SK-N-SH (cell line): ENCODE measurements around the gene PRRC2B. TPM values are rescaled to one million over a fixed set of nuclear protein-coding genes. Genes with fewer than 3 reads are reported as not detected.

Experiments
- CTCF ChIA-PET: fragments of 300-600, 350-600 bp; formaldehyde crosslinking; extraction: SDS; loops from one replicate; lab custom pipeline; 2021; lab: Yijun Ruan, JAX
- POLR2A ChIA-PET: fragments of 350-600 bp; sonication (Branson Sonifier 250); formaldehyde crosslinking; extraction: SDS; loops from one replicate; lab custom pipeline; 2020; ENCODE audit warnings: antibody characterized with exemption, inconsistent platforms; lab: Yijun Ruan, JAX
- DNase-seq: peaks from one replicate; pipeline ENCODE4 v3.0.0; 2012
- H2AFZ ChIP-seq: fragments of 200-600 bp; sonication (generic); 2 replicates; pipeline ENCODE4 v1.8.1; 2016; ENCODE audit warnings: antibody characterized with exemption, mild to moderate bottlenecking, low read depth
- H3F3A ChIP-seq: fragments of 200-600 bp; sonication (generic); replicated peaks from 2 replicates; pipeline ENCODE3; 2016; ENCODE audit warnings: antibody characterized with exemption, mild to moderate bottlenecking; ENCODE audit not compliant: insufficient read depth
- H3K27ac ChIP-seq, 2 experiments: fragments of 200-500 bp in 1 of 2; fragments of 200-600 bp in 1 of 2; sonication (Bioruptor generic) in 1 of 2; sonication (generic), shearing (Covaris generic) in 1 of 2; 2 replicates each; pipeline versions ENCODE4 v1.5.1 to v1.6.1; 2014 to 2016; ENCODE audit warnings: low read depth in 2 of 2, inconsistent platforms in 1 of 2, low read length in 1 of 2, mild to moderate bottlenecking in 1 of 2, mixed read lengths in 1 of 2
- H3K27me3 ChIP-seq: fragments of 200-600 bp; sonication (generic), shearing (Covaris generic); 2 replicates; pipeline ENCODE4 v1.6.1; 2016; ENCODE audit warnings: mixed run types; ENCODE audit not compliant: insufficient read depth
- H3K36me3 ChIP-seq, 2 experiments: fragments of 200-500 bp in 1 of 2; fragments of 200-600 bp in 1 of 2; sonication (Bioruptor generic) in 1 of 2; sonication (generic) in 1 of 2; replicated peaks in 1 of 2; 2 replicates each; pipeline versions ENCODE3 to v1.5.1; 2014 to 2016; ENCODE audit warnings: low read length in 1 of 2, mild to moderate bottlenecking in 1 of 2; ENCODE audit not compliant: insufficient read depth in 2 of 2, control insufficient read depth in 1 of 2
- H3K4me1 ChIP-seq, 2 experiments: fragments of 200-500 bp in 1 of 2; fragments of 200-600 bp in 1 of 2; sonication (Bioruptor generic) in 1 of 2; sonication (generic), shearing (Covaris generic) in 1 of 2; 2 replicates each; pipeline versions ENCODE4 v1.5.1 to v1.6.1; 2014 to 2016; ENCODE audit warnings: low read depth in 1 of 2, low read length in 1 of 2, mixed run types in 1 of 2; ENCODE audit not compliant: insufficient read depth in 2 of 2, control insufficient read depth in 1 of 2
- H3K4me2 ChIP-seq: fragments of 200-600 bp; sonication (generic), shearing (Covaris generic); 2 replicates; pipeline ENCODE4 v1.6.1; 2017; ENCODE audit warnings: mixed run types
- H3K4me3 ChIP-seq, 2 experiments: fragments of 200-500 bp in 1 of 2; fragments of 200-600 bp in 1 of 2; sonication (Bioruptor generic) in 1 of 2; sonication (generic), shearing (Covaris generic) in 1 of 2; 2 replicates each; pipeline versions ENCODE4 v1.5.1 to v1.8.1; 2014 to 2016; ENCODE audit warnings: low read depth in 2 of 2, inconsistent platforms in 1 of 2, low read length in 1 of 2, mild to moderate bottlenecking in 1 of 2, mixed read lengths in 1 of 2, moderate library complexity in 1 of 2
- H3K79me2 ChIP-seq: fragments of 200-600 bp; sonication (generic); 2 replicates; pipeline ENCODE4 v1.8.1; 2017; ENCODE audit warnings: mild to moderate bottlenecking; ENCODE audit not compliant: insufficient read depth
- H3K9ac ChIP-seq: fragments of 200-600 bp; sonication (generic); 2 replicates; pipeline ENCODE4 v1.6.1; 2017; ENCODE audit warnings: mixed run types
- H3K9me2 ChIP-seq: fragments of 200-600 bp; sonication (generic); 2 replicates; pipeline ENCODE4 v1.6.1; 2017; ENCODE audit warnings: mixed run types
- H3K9me3 ChIP-seq: fragments of 200-600 bp; sonication (generic); 2 replicates; pipeline ENCODE4 v1.6.1; 2017; ENCODE audit warnings: mixed run types, mild to moderate bottlenecking, moderate library complexity
- H4K20me1 ChIP-seq: fragments of 200-600 bp; sonication (generic); 2 replicates; pipeline ENCODE4 v1.6.1; 2017; ENCODE audit warnings: mild to moderate bottlenecking, mixed run types; ENCODE audit not compliant: insufficient read depth
- CHD2 ChIP-seq: fragments of 150-350 bp; IDR thresholded peaks from 2 replicates; pipeline ENCODE4 v1.6.1; 2018; ENCODE audit warnings: low read length; ENCODE audit not compliant: partially characterized antibody
- CTCF ChIP-seq: fragments of 200-600 bp; sonication (generic); IDR thresholded peaks from 2 replicates; pipeline ENCODE4 v1.6.1; 2017; ENCODE audit warnings: antibody characterized with exemption, mild to moderate bottlenecking, moderate library complexity
- EP300 ChIP-seq, 2 experiments: IDR thresholded peaks; 2 replicates each; pipeline versions ENCODE4 v1.4.0 to v1.6.1; 2012; ENCODE audit warnings: borderline replicate concordance in 1 of 2, low read depth in 1 of 2, low read length in 1 of 2
- FOSL2 ChIP-seq: IDR thresholded peaks from 2 replicates; pipeline ENCODE4 v1.4.0; 2012; ENCODE audit warnings: low read depth, mild to moderate bottlenecking, moderate library complexity, borderline replicate concordance
- FOXJ3 ChIP-seq: sonication (generic); formaldehyde crosslinking; IDR thresholded peaks from 2 replicates; pipeline ENCODE4 v1.5.1; 2020; ENCODE audit warnings: mild to moderate bottlenecking, missing genetic modification reagents
- FOXM1 ChIP-seq: IDR thresholded peaks from 2 replicates; pipeline ENCODE4 v1.4.0; 2012; ENCODE audit warnings: low read depth, mild to moderate bottlenecking
- GATA2 ChIP-seq: sonication (generic); formaldehyde crosslinking; IDR thresholded peaks from 2 replicates; pipeline ENCODE4 v1.5.0; 2020; ENCODE audit warnings: mild to moderate bottlenecking, missing genetic modification reagents
- MAX ChIP-seq: IDR thresholded peaks from 2 replicates; pipeline ENCODE4 v1.4.0; 2012; ENCODE audit warnings: low read depth
- MEF2A ChIP-seq: IDR thresholded peaks from 2 replicates; pipeline ENCODE4 v1.4.0; 2012; ENCODE audit warnings: low read depth, borderline replicate concordance
- MXI1 ChIP-seq: IDR thresholded peaks from 2 replicates; pipeline ENCODE4 v1.6.1; 2012; ENCODE audit warnings: mild to moderate bottlenecking, low read depth, low read length, improper control_type of control experiment
- NFIC ChIP-seq: IDR thresholded peaks from 2 replicates; pipeline ENCODE4 v1.4.0; 2012; ENCODE audit warnings: borderline replicate concordance
- POLR2AphosphoS5 ChIP-seq: IDR thresholded peaks from 2 replicates; pipeline ENCODE4 v1.6.1; 2012; ENCODE audit warnings: low read depth, low read length
- RAD21 ChIP-seq: IDR thresholded peaks from 2 replicates; pipeline ENCODE4 v1.6.1; 2012; ENCODE audit warnings: mild to moderate bottlenecking, low read length
- RCOR1 ChIP-seq: fragments of 150-350 bp; IDR thresholded peaks from 2 replicates; pipeline ENCODE4 v1.6.1; 2017; ENCODE audit warnings: antibody characterized with exemption, low read length
- RFX5 ChIP-seq: IDR thresholded peaks from 2 replicates; pipeline ENCODE4 v1.6.1; 2012; ENCODE audit warnings: mild to moderate bottlenecking, improper control_type of control experiment, low read length
- SMC3 ChIP-seq: IDR thresholded peaks from 2 replicates; pipeline ENCODE4 v1.6.1; 2012; ENCODE audit warnings: low read depth, low read length, improper control_type of control experiment
- TAF1 ChIP-seq: IDR thresholded peaks from 2 replicates; pipeline ENCODE4 v1.6.1; 2012; ENCODE audit warnings: low read depth, mild to moderate bottlenecking, low read length, moderate library complexity, borderline replicate concordance
- TEAD4 ChIP-seq: IDR thresholded peaks from 2 replicates; pipeline ENCODE4 v1.4.0; 2012; ENCODE audit warnings: mild to moderate bottlenecking, borderline replicate concordance; ENCODE audit not compliant: insufficient read depth
- YY1 ChIP-seq: IDR thresholded peaks from 2 replicates; pipeline ENCODE4 v1.4.0; 2012; ENCODE audit warnings: low read depth, mild to moderate bottlenecking
- WGBS: methylation state at CpG from one replicate; pipeline ENCODE4 v1.1.6; 2017; ENCODE audit warnings: low lambda C conversion rate; 5-methylcytosine and 5-hydroxymethylcytosine counted together
- polyA plus RNA-seq, 3 experiments: library from polyadenylated mRNA; depleted of rRNA; stranded (reverse); fragments of >200 nt; gene quantifications; 2 replicates each; pipeline ENCODE4 v1.2.3, GENCODE V29; 2012
- TF ChIP-seq, protein P1 (sequence below): IDR thresholded peaks from 2 replicates; pipeline ENCODE4 v1.4.0; 2012; ENCODE audit warnings: low read depth, borderline replicate concordance
- TF ChIP-seq, protein P2 (sequence below): fragments of 150-350 bp; IDR thresholded peaks from 2 replicates; pipeline ENCODE4 v1.6.1; 2017; ENCODE audit warnings: antibody characterized with exemption, low read length, low read depth, borderline replicate concordance
- TF ChIP-seq, protein P3 (sequence below): IDR thresholded peaks from 2 replicates; pipeline ENCODE4 v1.4.0; 2012; ENCODE audit warnings: low read depth, borderline replicate concordance

PRRC2B gene
- polyA plus RNA-seq, 1 of the 3 experiments (the other 2 are of a cell fraction) = 26.3 TPM

DNA sequence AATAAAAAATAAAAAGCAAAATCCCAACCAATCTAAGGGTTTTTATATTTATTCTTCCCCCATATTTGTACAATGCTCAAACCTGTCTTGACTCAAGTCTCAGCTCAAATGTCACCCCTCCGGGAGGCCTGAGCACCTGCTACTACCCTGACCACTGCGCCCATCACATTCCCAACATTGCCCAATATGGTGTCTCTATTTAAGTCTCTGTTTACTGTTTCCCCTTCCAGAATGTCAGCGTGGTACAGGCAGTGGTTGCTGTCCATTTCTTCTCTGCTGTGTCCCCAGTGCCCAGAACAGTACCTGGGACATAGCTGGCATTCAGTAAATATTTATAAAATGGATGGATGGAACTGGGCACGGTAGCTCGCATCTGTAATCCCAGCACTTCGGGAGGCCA is 47.3 kb upstream of the PRRC2B start:
- TF ChIP-seq SMC3 = no peak
- TF ChIP-seq RCOR1 = no peak
- TF ChIP-seq FOXM1 = no peak
- no peak for TF ChIP-seq FOXJ3
- no peak for TF ChIP-seq EP300 (IDR thresholded peaks at IDR 0.05; ENCODE audit: borderline replicate concordance in 1 of 2, low read depth in 1 of 2, low read length in 1 of 2)
- TF ChIP-seq, protein P1, sequence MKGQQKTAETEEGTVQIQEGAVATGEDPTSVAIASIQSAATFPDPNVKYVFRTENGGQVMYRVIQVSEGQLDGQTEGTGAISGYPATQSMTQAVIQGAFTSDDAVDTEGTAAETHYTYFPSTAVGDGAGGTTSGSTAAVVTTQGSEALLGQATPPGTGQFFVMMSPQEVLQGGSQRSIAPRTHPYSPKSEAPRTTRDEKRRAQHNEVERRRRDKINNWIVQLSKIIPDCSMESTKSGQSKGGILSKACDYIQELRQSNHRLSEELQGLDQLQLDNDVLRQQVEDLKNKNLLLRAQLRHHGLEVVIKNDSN = no peak
- TF ChIP-seq NFIC = no peak
- no peak for TF ChIP-seq MEF2A
- TF ChIP-seq POLR2AphosphoS5 = no peak
- no peak for TF ChIP-seq TAF1
- H3K27me3 ChIP-seq = no peaks in the 10 kb centered on the region; the same call in 1 of the 2 replicates
- H3F3A ChIP-seq = no peaks in the 10 kb centered on the region
- H2AFZ ChIP-seq = no peak overlapping the region
- 86% methylated on average over 6 of the region's 6 CpGs for WGBS
- no peak overlapping the region for H3K9ac ChIP-seq
- DNase-seq = no peak
- no peaks in the 10 kb centered on the region for H3K9me2 ChIP-seq
- H3K27ac ChIP-seq = no peak overlapping the region
- no peaks in the 10 kb centered on the region for H3K9me3 ChIP-seq
- no peak overlapping the region for H3K4me3 ChIP-seq
- POLR2A ChIA-PET = no interaction called here
- peaks cover 0 to 5% of the 10 kb centered on the region in 2 experiments; a peak in 1 of 4 replicates for H3K4me1 ChIP-seq
- CTCF ChIA-PET = interaction anchor here (1.1 to 1.5 kb wide), 2 partner anchors 10 to 35 kb away, joined by 3 to 13 read pairs; no protein-coding TSS in a partner anchor
- H3K4me2 ChIP-seq = no peak overlapping the region
- H4K20me1 ChIP-seq = no peaks in the 10 kb centered on the region
- H3K36me3 ChIP-seq = no peaks in the 10 kb centered on the region
- H3K79me2 ChIP-seq = no peaks in the 10 kb centered on the region

DNA sequence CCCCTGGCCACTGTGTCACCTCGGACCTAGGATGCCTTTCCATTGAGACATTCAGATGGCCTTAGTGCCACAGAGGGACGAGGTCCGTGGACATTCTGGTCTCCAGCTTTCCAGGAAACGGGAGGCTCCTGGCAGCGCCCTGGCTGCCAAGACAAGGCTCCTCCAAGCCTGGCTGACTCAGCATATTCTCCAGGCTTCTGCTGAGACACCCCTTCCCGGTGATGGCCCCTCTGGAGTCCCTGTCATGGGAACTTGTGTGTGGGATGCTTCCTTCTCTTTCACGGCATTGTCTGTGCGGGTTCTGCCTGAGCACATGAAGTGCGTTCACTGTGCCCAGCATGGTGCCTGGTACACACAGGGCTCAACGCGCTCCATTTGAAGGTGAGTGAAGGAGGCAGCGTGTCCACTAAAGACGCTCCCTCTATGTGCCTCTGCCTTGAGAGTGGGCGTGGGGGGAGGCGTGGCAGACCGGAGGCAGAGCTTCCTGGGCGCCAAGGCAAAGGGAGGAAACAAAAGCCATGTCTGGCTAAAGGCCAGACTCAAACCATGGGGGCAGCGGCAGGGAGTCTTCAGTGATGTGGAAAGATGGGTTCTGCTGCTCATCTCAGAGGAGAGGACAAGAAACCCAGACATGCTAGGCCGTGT is 46.4 kb upstream of the PRRC2B start:
- H3K4me1 ChIP-seq = peaks cover 0 to 5% of the 10 kb centered on the region in 2 experiments; a peak in 1 of 4 replicates
- H3K9me2 ChIP-seq = no peaks in the 10 kb centered on the region
- no peaks in the 10 kb centered on the region for H3F3A ChIP-seq
- no peak for DNase-seq
- H3K4me2 ChIP-seq = no peak overlapping the region
- H3K4me3 ChIP-seq = no peak overlapping the region
- no peak overlapping the region for H3K27ac ChIP-seq
- no peak for TF ChIP-seq FOXM1
- no peak for TF ChIP-seq RAD21
- TF ChIP-seq, protein P2, sequence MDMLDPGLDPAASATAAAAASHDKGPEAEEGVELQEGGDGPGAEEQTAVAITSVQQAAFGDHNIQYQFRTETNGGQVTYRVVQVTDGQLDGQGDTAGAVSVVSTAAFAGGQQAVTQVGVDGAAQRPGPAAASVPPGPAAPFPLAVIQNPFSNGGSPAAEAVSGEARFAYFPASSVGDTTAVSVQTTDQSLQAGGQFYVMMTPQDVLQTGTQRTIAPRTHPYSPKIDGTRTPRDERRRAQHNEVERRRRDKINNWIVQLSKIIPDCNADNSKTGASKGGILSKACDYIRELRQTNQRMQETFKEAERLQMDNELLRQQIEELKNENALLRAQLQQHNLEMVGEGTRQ = no peak
- no peak for TF ChIP-seq TEAD4
- no peak for TF ChIP-seq CTCF
- TF ChIP-seq FOXJ3 = no peak
- no peak for TF ChIP-seq MAX
- TF ChIP-seq NFIC = no peak
- no peak for TF ChIP-seq TAF1
- no peak for TF ChIP-seq POLR2AphosphoS5
- TF ChIP-seq FOSL2 = no peak
- no peak for TF ChIP-seq RFX5
- no peak for TF ChIP-seq CHD2
- TF ChIP-seq, protein P3, sequence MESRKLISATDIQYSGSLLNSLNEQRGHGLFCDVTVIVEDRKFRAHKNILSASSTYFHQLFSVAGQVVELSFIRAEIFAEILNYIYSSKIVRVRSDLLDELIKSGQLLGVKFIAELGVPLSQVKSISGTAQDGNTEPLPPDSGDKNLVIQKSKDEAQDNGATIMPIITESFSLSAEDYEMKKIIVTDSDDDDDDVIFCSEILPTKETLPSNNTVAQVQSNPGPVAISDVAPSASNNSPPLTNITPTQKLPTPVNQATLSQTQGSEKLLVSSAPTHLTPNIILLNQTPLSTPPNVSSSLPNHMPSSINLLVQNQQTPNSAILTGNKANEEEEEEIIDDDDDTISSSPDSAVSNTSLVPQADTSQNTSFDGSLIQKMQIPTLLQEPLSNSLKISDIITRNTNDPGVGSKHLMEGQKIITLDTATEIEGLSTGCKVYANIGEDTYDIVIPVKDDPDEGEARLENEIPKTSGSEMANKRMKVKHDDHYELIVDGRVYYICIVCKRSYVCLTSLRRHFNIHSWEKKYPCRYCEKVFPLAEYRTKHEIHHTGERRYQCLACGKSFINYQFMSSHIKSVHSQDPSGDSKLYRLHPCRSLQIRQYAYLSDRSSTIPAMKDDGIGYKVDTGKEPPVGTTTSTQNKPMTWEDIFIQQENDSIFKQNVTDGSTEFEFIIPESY = no peak
- TF ChIP-seq MXI1 = no peak
- TF ChIP-seq YY1 = no peak
- TF ChIP-seq GATA2 = no peak
- no peak for TF ChIP-seq MEF2A
- no peak overlapping the region for H3K9ac ChIP-seq
- no peaks in the 10 kb centered on the region for H3K79me2 ChIP-seq
- no peaks in the 10 kb centered on the region for H4K20me1 ChIP-seq
- POLR2A ChIA-PET = no interaction called here
- H3K9me3 ChIP-seq = no peaks in the 10 kb centered on the region
- H3K27me3 ChIP-seq = no peaks in the 10 kb centered on the region; the same call in 1 of the 2 replicates
- H2AFZ ChIP-seq = no peak overlapping the region
- WGBS = 85% methylated on average over 14 of the region's 19 CpGs
- H3K36me3 ChIP-seq = no peaks in the 10 kb centered on the region
- CTCF ChIA-PET = interaction anchor here (1.5 kb wide), 1 partner anchor 11 kb away, joined by 13 read pairs; no protein-coding TSS in a partner anchor
